GM23338 (cell line): ENCODE results near the gene PIGS. TPM values are rescaled to one million over a fixed set of nuclear protein-coding genes. Genes with fewer than 3 reads are reported as not detected.

ENCODE experiments used
- ATAC-seq: fragments of 200-7000 bp; cut with Tn5 transposase; 3 replicates; pipeline ENCODE4 v1.9.1; 2020
- DNase-seq: peaks from one replicate; pipeline ENCODE4 v3.0.0-alpha.2; 2015; ENCODE audit warnings: low spot score
- H2AFZ ChIP-seq: fragments of 200-600 bp; sonication (generic); 2 replicates; pipeline ENCODE4 v1.8.0; 2016; ENCODE audit warnings: antibody characterized with exemption, mild to moderate bottlenecking, moderate library complexity
- H3F3A ChIP-seq: fragments of 200-600 bp; sonication (generic); replicated peaks from 2 replicates; pipeline ENCODE4 v1.8.0; 2017; ENCODE audit warnings: antibody characterized with exemption, mixed run types, low read depth
- H3K27ac ChIP-seq: fragments of 200-600 bp; sonication (generic); 2 replicates; pipeline ENCODE4 v1.6.1; 2016; ENCODE audit warnings: low read depth
- H3K27me3 ChIP-seq: fragments of 200-600 bp; sonication (generic); 2 replicates; pipeline ENCODE4 v1.8.0; 2016; ENCODE audit warnings: mild to moderate bottlenecking, mixed run types, moderate library complexity; ENCODE audit not compliant: insufficient read depth
- H3K36me3 ChIP-seq: fragments of 200-600 bp; sonication (generic); 2 replicates; pipeline ENCODE4 v1.8.0; 2016; ENCODE audit warnings: mild to moderate bottlenecking; ENCODE audit not compliant: insufficient read depth
- H3K4me1 ChIP-seq: fragments of 200-600 bp; sonication (generic); 2 replicates; pipeline ENCODE4 v1.8.0; 2016; ENCODE audit warnings: mild to moderate bottlenecking, moderate library complexity; ENCODE audit not compliant: insufficient read depth
- H3K4me2 ChIP-seq: fragments of 200-600 bp; sonication (generic); 2 replicates; pipeline ENCODE4 v1.7.1; 2017; ENCODE audit warnings: mixed run types
- H3K4me3 ChIP-seq: fragments of 200-600 bp; sonication (generic); 2 replicates; pipeline ENCODE4 v1.6.1; 2016; ENCODE audit warnings: mixed run types
- H3K79me2 ChIP-seq: fragments of 200-600 bp; sonication (generic); replicated peaks from 2 replicates; pipeline ENCODE4 v1.8.0; 2017; ENCODE audit warnings: mild to moderate bottlenecking; ENCODE audit not compliant: insufficient read depth
- H3K9me2 ChIP-seq: fragments of 200-600 bp; sonication (generic); 2 replicates; pipeline ENCODE4 v1.8.0; 2017; ENCODE audit not compliant: insufficient read depth
- H4K20me1 ChIP-seq: fragments of 200-600 bp; sonication (generic); replicated peaks from 2 replicates; pipeline ENCODE4 v1.8.0; 2017; ENCODE audit warnings: mild to moderate bottlenecking; ENCODE audit not compliant: insufficient read depth
- H3K27ac Mint-ChIP-seq: 2 replicates; pipeline ENCODE4 v1.8.0; 2020; ENCODE audit warnings: inconsistent platforms, mild to moderate bottlenecking, moderate library complexity, mixed read lengths
- H3K27me3 Mint-ChIP-seq: 3 replicates; pipeline ENCODE4 v1.8.0; 2022; ENCODE audit warnings: low read depth, mild to moderate bottlenecking, moderate library complexity, mixed read lengths, inconsistent platforms; ENCODE audit not compliant: insufficient read depth, poor library complexity
- H3K36me3 Mint-ChIP-seq: 3 replicates; pipeline ENCODE4 v1.8.0; 2021; ENCODE audit warnings: low read depth, mild to moderate bottlenecking, inconsistent platforms, moderate library complexity, mixed read lengths
- H3K4me1 Mint-ChIP-seq: 3 replicates; pipeline ENCODE4 v1.8.0; 2020; ENCODE audit warnings: mild to moderate bottlenecking, inconsistent platforms, mixed read lengths
- H3K4me3 Mint-ChIP-seq: 3 replicates; pipeline ENCODE4 v1.8.0; 2021; ENCODE audit warnings: moderate library complexity, mild to moderate bottlenecking, inconsistent platforms, mixed read lengths
- H3K9me3 Mint-ChIP-seq: 3 replicates; pipeline ENCODE4 v1.8.0; 2020; ENCODE audit warnings: moderate library complexity, mild to moderate bottlenecking, inconsistent platforms, mixed read lengths
- CTCF ChIP-seq, 2 experiments: fragments of 200-600 bp in 1 of 2; sonication (generic) in 1 of 2; conservative IDR thresholded peaks; 2 replicates each; pipeline versions ENCODE4 v1.5.1 to v1.6.1; 2016 to 2017; ENCODE audit warnings: antibody characterized with exemption in 2 of 2, low read depth in 2 of 2, mild to moderate bottlenecking in 2 of 2, moderate library complexity in 1 of 2
- EZH2phosphoT487 ChIP-seq: fragments of 200-600 bp; sonication (generic); IDR thresholded peaks from one replicate; pipeline ENCODE4 v1.8.1; 2018; ENCODE audit warnings: antibody characterized with exemption; ENCODE audit not compliant: unreplicated experiment
- JUNB ChIP-seq: IDR thresholded peaks from one replicate; pipeline ENCODE4 v1.6.1; 2016; ENCODE audit warnings: antibody characterized with exemption; ENCODE audit not compliant: unreplicated experiment
- REST ChIP-seq: IDR thresholded peaks from one replicate; pipeline ENCODE4 v1.6.1; 2018; ENCODE audit warnings: antibody characterized with exemption; ENCODE audit not compliant: unreplicated experiment
- ZNF114 ChIP-seq: fragments of 250-450 bp; sonication (Bioruptor Pico); IDR thresholded peaks from 2 replicates; pipeline ENCODE4 v1.5.0; 2020; ENCODE audit warnings: mild to moderate bottlenecking, moderate library complexity
- ZNF331 ChIP-seq: fragments of 250-450 bp; sonication (Bioruptor Pico); IDR thresholded peaks from 2 replicates; pipeline ENCODE4 v1.5.0; 2020; ENCODE audit warnings: low read depth, mild to moderate bottlenecking, moderate library complexity
- ZNF462 ChIP-seq: fragments of 250-450 bp; sonication (Bioruptor Pico); IDR thresholded peaks from 2 replicates; pipeline ENCODE4 v1.5.0; 2020; ENCODE audit warnings: mild to moderate bottlenecking, moderate library complexity
- polyA plus RNA-seq: library from polyadenylated mRNA; unstranded; fragments of >200 nt; fragmentation: Nextera tagmentation; extraction: Ambion mirVana; gene quantifications from 2 replicates; pipeline ENCODE4 v1.2.1, GENCODE V29; 2016
- total RNA-seq: library from RNA; depleted of rRNA; stranded (reverse); fragments of >200 nt; shearing (Covaris generic); gene quantifications from 2 replicates; pipeline ENCODE4 v1.2.3, GENCODE V29; 2014

PIGS gene
- total and polyA plus RNA-seq, 2 experiments from 2014 or later, result 16.4 to 53.2 TPM

GRCh38 chr17:28613931-28614381 is 42.6 kb upstream of the PIGS start, which contains the start of gene RSKR:
Gene RSKR (minus strand): TSS chr17:28614185. CDS start chr17:28614161, 24 bp downstream.
- H4K20me1 ChIP-seq, result peaks cover 35% of the 10 kb centered on the region
- no peak for TF ChIP-seq ZNF462 (CRISPR knock-in tag)
- no peak for TF ChIP-seq EZH2phosphoT487
- no peak for TF ChIP-seq JUNB
- TF ChIP-seq REST, result no peak
- TF ChIP-seq ZNF114 (CRISPR knock-in tag), result no peak
- TF ChIP-seq ZNF331 (CRISPR knock-in tag), result no peak
- TF ChIP-seq CTCF (conservative IDR thresholded peaks at IDR 0.05; ENCODE audit: low read depth in 2 of 2), result no peak
- H3K27ac ChIP-seq, result no peak within 1 kb of the TSS
- Mint-ChIP-seq H3K27ac (no peak within 1 kb of the TSS), H3K4me1 (no peaks in the 10 kb centered on the region), H3K36me3 (peaks cover 89% of the 10 kb centered on the region), H3K9me3 (no peaks in the 10 kb centered on the region), H3K27me3 (no peaks in the 10 kb centered on the region), H3K4me3 (no peak within 1 kb of the TSS)
- H3K4me1 ChIP-seq, result no peaks in the 10 kb centered on the region
- H3K27me3 ChIP-seq, result no peaks in the 10 kb centered on the region
- H3K79me2 ChIP-seq, result no peaks in the 10 kb centered on the region
- ATAC-seq, result peak; percentile 18; the same call in 2 of the 3 replicates
- no peak within 1 kb of the TSS for H2AFZ ChIP-seq
- no peak within 1 kb of the TSS for H3K4me2 ChIP-seq
- peaks cover 8% of the 10 kb centered on the region; the same call in 1 of the 2 replicates for H3F3A ChIP-seq
- H3K9me2 ChIP-seq, result no peaks in the 10 kb centered on the region
- peaks cover 55% of the 10 kb centered on the region for H3K36me3 ChIP-seq
- H3K4me3 ChIP-seq, result no peak within 1 kb of the TSS
- DNase-seq, result no peak
